CD14-positive monocyte (primary cell): ENCODE measurements around the gene ADCY2. TPM values are rescaled to one million over a fixed set of nuclear protein-coding genes. Genes with fewer than 3 reads are reported as not detected.

Experiments
- DNase-seq, 3 donors: peaks; one replicate each; pipeline ENCODE4 v3.0.0-alpha.2; 2011 to 2022
- H2AFZ ChIP-seq: 2 replicates; pipeline ENCODE4 v1.6.0; 2012; ENCODE audit warnings: mild to moderate bottlenecking, low read depth, low read length, inconsistent platforms; ENCODE audit not compliant: insufficient read depth, poor library complexity, severe bottlenecking
- H3K27ac ChIP-seq, 2 donors: 1 replicate in 1 of 2; 2 replicates in 1 of 2; pipeline ENCODE4 v1.5.1; 2012 to 2013; ENCODE audit warnings: low read length in 2 of 2, control low read depth in 1 of 2, inconsistent platforms in 1 of 2, low read depth in 1 of 2, mild to moderate bottlenecking in 1 of 2
- H3K27me3 ChIP-seq, 2 donors: one replicate each; pipeline versions ENCODE4 v1.6.0 to v1.6.1; 2011 to 2013; ENCODE audit warnings: low read length in 2 of 2; ENCODE audit not compliant: control insufficient read depth in 2 of 2, insufficient read depth in 2 of 2
- H3K36me3 ChIP-seq, 2 donors: replicated peaks in 1 of 2; 1 replicate in 1 of 2; 2 replicates in 1 of 2; pipeline versions ENCODE4 v1.5.1 to v1.6.1; 2012 to 2013; ENCODE audit warnings: low read length in 2 of 2, control low read depth in 1 of 2, inconsistent platforms in 1 of 2, mild to moderate bottlenecking in 1 of 2; ENCODE audit not compliant: insufficient read depth in 2 of 2, control insufficient read depth in 1 of 2
- H3K4me1 ChIP-seq, 2 donors: 1 replicate in 1 of 2; 2 replicates in 1 of 2; pipeline versions ENCODE4 v1.5.1 to v1.6.1; 2012 to 2013; ENCODE audit warnings: low read length in 2 of 2, control low read depth in 1 of 2, inconsistent platforms in 1 of 2, mild to moderate bottlenecking in 1 of 2, moderate library complexity in 1 of 2; ENCODE audit not compliant: insufficient read depth in 2 of 2, control insufficient read depth in 1 of 2
- H3K4me2 ChIP-seq: replicated peaks from 2 replicates; pipeline ENCODE3; 2012; ENCODE audit warnings: low read length, moderate library complexity, mild to moderate bottlenecking; ENCODE audit not compliant: poor library complexity, severe bottlenecking; ENCODE audit errors: extremely low read depth
- H3K4me3 ChIP-seq, 3 experiments: fragments of 200-600 bp in 1 of 3; sonication (generic) in 1 of 3; replicated peaks in 1 of 3; 1 replicate in 2 of 3; 2 replicates in 1 of 3; pipeline ENCODE4 v1.5.1; 2011 to 2013; ENCODE audit warnings: low read length in 3 of 3, mild to moderate bottlenecking in 3 of 3, control low read depth in 2 of 3, low read depth in 2 of 3, inconsistent platforms in 1 of 3, moderate library complexity in 1 of 3
- H3K79me2 ChIP-seq: 2 replicates; pipeline ENCODE4 v1.6.0; 2012; ENCODE audit warnings: mild to moderate bottlenecking, control low read depth, inconsistent platforms, low read length, moderate library complexity; ENCODE audit not compliant: insufficient read depth
- H3K9ac ChIP-seq: 2 replicates; pipeline ENCODE4 v1.6.0; 2017; ENCODE audit warnings: low read length, mild to moderate bottlenecking; ENCODE audit not compliant: insufficient read depth, poor library complexity, severe bottlenecking
- H3K9me3 ChIP-seq, 2 donors: replicated peaks in 1 of 2; 1 replicate in 1 of 2; 2 replicates in 1 of 2; pipeline versions ENCODE4 v1.5.1 to v1.6.1; 2012 to 2013; ENCODE audit warnings: low read length in 2 of 2, control low read depth in 1 of 2; ENCODE audit not compliant: control insufficient read depth in 1 of 2, insufficient read depth in 1 of 2
- H4K20me1 ChIP-seq: 2 replicates; pipeline ENCODE4 v1.6.0; 2012; ENCODE audit warnings: mild to moderate bottlenecking, low read length, control low read depth, moderate library complexity; ENCODE audit not compliant: insufficient read depth
- H3K27ac Mint-ChIP-seq, 7 donors: one replicate each; pipeline ENCODE4 v1.8.0; 2020; ENCODE audit warnings: mild to moderate bottlenecking in 7 of 7, mixed read lengths in 7 of 7, moderate library complexity in 6 of 7, inconsistent platforms in 2 of 7
- H3K27me3 Mint-ChIP-seq, 3 donors: one replicate each; pipeline ENCODE4 v1.8.0; 2021 to 2022; ENCODE audit warnings: low read depth in 3 of 3, mild to moderate bottlenecking in 3 of 3, mixed read lengths in 3 of 3, moderate library complexity in 3 of 3, inconsistent platforms in 1 of 3
- H3K36me3 Mint-ChIP-seq, 2 donors: one replicate each; pipeline ENCODE4 v1.8.0; 2020; ENCODE audit warnings: mixed read lengths in 2 of 2, inconsistent platforms in 1 of 2, mild to moderate bottlenecking in 1 of 2
- H3K4me1 Mint-ChIP-seq: one replicate; pipeline ENCODE4 v1.8.0; 2020; ENCODE audit warnings: mild to moderate bottlenecking, mixed read lengths
- H3K4me3 Mint-ChIP-seq, 2 donors: one replicate each; pipeline ENCODE4 v1.8.0; 2020; ENCODE audit warnings: mild to moderate bottlenecking in 2 of 2, mixed read lengths in 2 of 2, moderate library complexity in 1 of 2
- H3K9me3 Mint-ChIP-seq, 7 donors: one replicate each; pipeline ENCODE4 v1.8.0; 2020 to 2022; ENCODE audit warnings: mixed read lengths in 7 of 7, mild to moderate bottlenecking in 6 of 7, moderate library complexity in 6 of 7, inconsistent platforms in 2 of 7
- CTCF ChIP-seq: fragments of 200-600 bp; IDR thresholded peaks from one replicate; pipeline ENCODE4 v1.8.0; 2022; ENCODE audit warnings: antibody characterized with exemption, mild to moderate bottlenecking
- WGBS: methylation state at CpG from one replicate; pipeline ENCODE4 v1.1.5; 2013; ENCODE audit warnings: missing lambda C conversion rate; ENCODE audit not compliant: insufficient coverage; 5-methylcytosine and 5-hydroxymethylcytosine counted together
- intact Hi-C, 2 donors: fragments of 100-400 bp; cut with micrococcal nuclease; formaldehyde crosslinking; loops; one replicate each; pipeline versions ENCODE4 v1.15.0 to v1.15.1; 2023
- polyA plus RNA-seq, 3 donors: library from polyadenylated mRNA; depleted of rRNA in 1 of 3; unstranded in 2 of 3; stranded (reverse) in 1 of 3; fragments of 300-500 nt in 2 of 3; fragments of >200 nt in 1 of 3; fragmentation: Illumina TruSeq in 2 of 3; gene quantifications; 1 replicate in 2 of 3; 2 replicates in 1 of 3; pipeline ENCODE4 v1.2.3, GENCODE V29; 2012 to 2021

Gene ADCY2
- polyA plus RNA-seq, 3 donors: not detected

GRCh38 chr5:7462758-7463157 lies 66.8 kb downstream of the ADCY2 start:
- Histone ChIP-seq H3K4me1 (no peaks in the 10 kb centered on the region), H3K36me3 (no peaks in the 10 kb centered on the region), H3K79me2 (no peaks in the 10 kb centered on the region), H3K4me3 (no peak overlapping the region), H2AFZ (no peak overlapping the region), H3K27ac (no peak overlapping the region), H4K20me1 (no peaks in the 10 kb centered on the region), H3K4me2 (no peak overlapping the region), H3K9ac (no peak overlapping the region), H3K27me3 (no peaks in the 10 kb centered on the region), H3K9me3 (no peaks in the 10 kb centered on the region)
- no peak for TF ChIP-seq CTCF
- H3K4me3 Mint-ChIP-seq: no peak overlapping the region
- DNase-seq: no peak
- no peaks in the 10 kb centered on the region for H3K36me3 Mint-ChIP-seq
- WGBS: 100% methylated on average over 1 of the region's 1 CpG
- intact Hi-C loops: no loop called here
- H3K27ac Mint-ChIP-seq: no peak overlapping the region
- no peaks in the 10 kb centered on the region for H3K4me1 Mint-ChIP-seq
- peaks cover 0 to 3% (median 0%) of the 10 kb centered on the region in 7 donors for H3K9me3 Mint-ChIP-seq
- no peaks in the 10 kb centered on the region for H3K27me3 Mint-ChIP-seq

- H3K27ac Mint-ChIP-seq: peak overlapping the region in 1 of 7 donors; percentile 52
- Histone ChIP-seq H3K9me3 (no peaks in the 10 kb centered on the region), H3K4me2 (no peak overlapping the region)
These were observed 68.2 kb downstream of the ADCY2 start for GRCh38 chr5:7464182-7464581.

More at GRCh38 chr5:7464182-7464581, 68.2 kb downstream of the ADCY2 start:
- H2AFZ ChIP-seq: no peak overlapping the region
- no peak overlapping the region for H3K9ac ChIP-seq
- intact Hi-C loops: no loop called here
- TF ChIP-seq CTCF: no peak
- H3K9me3 Mint-ChIP-seq: peaks cover 0 to 3% (median 0%) of the 10 kb centered on the region in 7 donors
- H3K4me3 ChIP-seq: no peak overlapping the region
- no peaks in the 10 kb centered on the region for H3K4me1 Mint-ChIP-seq
- no peaks in the 10 kb centered on the region for H3K36me3 Mint-ChIP-seq
- WGBS: 94% methylated on average over 2 of the region's 3 CpGs
- no peaks in the 10 kb centered on the region for H3K36me3 ChIP-seq
- no peaks in the 10 kb centered on the region for H3K27me3 ChIP-seq
- H3K79me2 ChIP-seq: no peaks in the 10 kb centered on the region
- no peaks in the 10 kb centered on the region for H4K20me1 ChIP-seq
- DNase-seq: no peak
- no peak overlapping the region for H3K27ac ChIP-seq
- no peaks in the 10 kb centered on the region for H3K4me1 ChIP-seq
- H3K4me3 Mint-ChIP-seq: no peak overlapping the region
- H3K27me3 Mint-ChIP-seq: no peaks in the 10 kb centered on the region
